K562 (cell line): Measurements from ENCODE around the gene TNFAIP8L2. TPM values are rescaled to one million over a fixed set of nuclear protein-coding genes. Genes with fewer than 3 reads are reported as not detected.

Experiments
- ATAC-seq: fragments of 200-7000 bp; cut with Tn5 transposase; 3 replicates; pipeline ENCODE4 v1.9.1; 2020; ENCODE audit warnings: moderate library complexity
- BruUV-seq: library from RNA; stranded (reverse); fragments of 400-500 nt; replicated peaks from 2 replicates; lab custom pipeline; 2021; lab: Mats Ljungman, UMichigan
- CTCF ChIA-PET: fragments of 300-600 bp; formaldehyde crosslinking; extraction: SDS; loops from one replicate; lab custom pipeline; 2021; ENCODE audit warnings: low intra/inter-chr PET ratio; lab: Yijun Ruan, JAX
- POLR2A ChIA-PET: fragments of 300-600, 350-650 bp; sonication (Branson Sonifier 250); formaldehyde crosslinking; extraction: SDS; loops from one replicate; lab custom pipeline; 2021; ENCODE audit warnings: antibody characterized with exemption, inconsistent platforms; lab: Yijun Ruan, JAX
- DNase-seq, 4 experiments: peaks; one replicate each; pipeline versions ENCODE4 v3.0.0 to v3.0.0-alpha.2; 2011 to 2018; ENCODE audit warnings: low spot score in 3 of 4, mixed read lengths in 3 of 4; ENCODE audit errors: extremely low read depth in 1 of 4
- FAIRE-seq: peaks from 2 replicates; lab custom pipeline; 2011; peaks lifted over from hg19 to GRCh38; lab: Jason Lieb, UNC
- H2AFZ ChIP-seq: 2 replicates; pipeline ENCODE4 v1.6.0; 2011; ENCODE audit warnings: low read depth, low read length, control low read depth, inconsistent platforms
- H3K27ac ChIP-seq: fragments of 200-600 bp; 3 replicates; pipeline ENCODE4 v1.8.0; 2011; ENCODE audit warnings: low read depth, mild to moderate bottlenecking, control low read depth, inconsistent platforms, low read length, moderate library complexity, mixed read lengths; ENCODE audit errors: extremely low read depth
- H3K27me3 ChIP-seq, 2 experiments: fragments of 300-600 bp in 1 of 2; 2 replicates in 1 of 2; 3 replicates in 1 of 2; pipeline versions ENCODE4 v1.6.0 to v1.8.0; 2011; ENCODE audit warnings: inconsistent platforms in 2 of 2, low read length in 2 of 2, mild to moderate bottlenecking in 1 of 2, mixed read lengths in 1 of 2, moderate library complexity in 1 of 2; ENCODE audit not compliant: control insufficient read depth in 2 of 2, insufficient read depth in 2 of 2
- H3K36me3 ChIP-seq: fragments of 300-600 bp; 3 replicates; pipeline ENCODE4 v1.8.0; 2011; ENCODE audit warnings: mild to moderate bottlenecking, low read length, inconsistent platforms; ENCODE audit not compliant: control insufficient read depth, insufficient read depth
- H3K4me1 ChIP-seq, 2 experiments: fragments of 200-600 bp in 1 of 2; replicated peaks in 1 of 2; 2 replicates in 1 of 2; 3 replicates in 1 of 2; pipeline versions ENCODE4 v1.5.1 to v1.8.0; 2011; ENCODE audit warnings: inconsistent platforms in 2 of 2, low read length in 2 of 2, mild to moderate bottlenecking in 1 of 2, mixed read lengths in 1 of 2, moderate library complexity in 1 of 2; ENCODE audit not compliant: control insufficient read depth in 2 of 2, insufficient read depth in 2 of 2
- H3K4me2 ChIP-seq: 2 replicates; pipeline ENCODE4 v1.6.1; 2011; ENCODE audit warnings: low read length, control low read depth, inconsistent platforms, mixed read lengths; ENCODE audit not compliant: insufficient read depth
- H3K4me3 ChIP-seq: fragments of 200-600 bp; sonication (generic), shearing (Covaris generic); 2 replicates; pipeline ENCODE4 v1.5.1; 2016; ENCODE audit warnings: control low read depth, inconsistent platforms
- H3K79me2 ChIP-seq: fragments of 200-600 bp; 3 replicates; pipeline ENCODE4 v1.8.0; 2011; ENCODE audit warnings: low read length, inconsistent platforms; ENCODE audit not compliant: control insufficient read depth, insufficient read depth
- H3K9ac ChIP-seq, 2 experiments: 2 replicates each; pipeline versions ENCODE4 v1.6.0 to v1.6.1; 2011; ENCODE audit warnings: low read depth in 2 of 2, low read length in 2 of 2, control low read depth in 1 of 2, inconsistent platforms in 1 of 2, mild to moderate bottlenecking in 1 of 2, mixed read lengths in 1 of 2; ENCODE audit not compliant: insufficient read depth in 1 of 2
- H3K9me1 ChIP-seq: one replicate; pipeline ENCODE4 v1.6.0; 2011; ENCODE audit warnings: inconsistent platforms, mild to moderate bottlenecking, low read length, moderate library complexity; ENCODE audit not compliant: control insufficient read depth, insufficient read depth
- H3K9me3 ChIP-seq: replicated peaks from 2 replicates; pipeline ENCODE4 v1.5.1; 2011; ENCODE audit warnings: low read depth, low read length, inconsistent platforms; ENCODE audit not compliant: control insufficient read depth, insufficient read depth
- H4K20me1 ChIP-seq: replicated peaks from 2 replicates; pipeline ENCODE4 v1.6.1; 2011; ENCODE audit warnings: low read length, inconsistent platforms, mixed read lengths; ENCODE audit not compliant: control insufficient read depth, insufficient read depth
- FOXA3 ChIP-seq, 2 experiments: fragments of 450-650 bp in 1 of 2; sonication (generic) in 1 of 2; formaldehyde crosslinking; IDR thresholded peaks in 1 of 2; conservative IDR thresholded peaks in 1 of 2; 2 replicates each; pipeline versions ENCODE4 v1.4.0 to v1.8.0; 2020 to 2022; ENCODE audit warnings: mild to moderate bottlenecking in 2 of 2, missing genetic modification reagents in 1 of 2
- HIVEP1 ChIP-seq: fragments of 250-450 bp; sonication (Bioruptor Pico); IDR thresholded peaks from 2 replicates; pipeline ENCODE4 v1.4.0; 2020; ENCODE audit warnings: mild to moderate bottlenecking
- KLF1 ChIP-seq: fragments of 450-650 bp; IDR thresholded peaks from 2 replicates; pipeline ENCODE4 v1.6.1; 2016; ENCODE audit warnings: missing genetic modification characterization, missing compliant biosample characterization
- POLR2G ChIP-seq: fragments of 200-400 bp; formaldehyde crosslinking; IDR thresholded peaks from 2 replicates; pipeline ENCODE4 v1.6.1; 2017; ENCODE audit warnings: low read depth, mild to moderate bottlenecking, antibody characterized with exemption, low read length, moderate library complexity
- RBBP5 ChIP-seq: fragments of 200-600 bp; sonication (generic); IDR thresholded peaks from 2 replicates; pipeline ENCODE4 v1.6.1; 2012; ENCODE audit warnings: borderline replicate concordance, mild to moderate bottlenecking, low read length, control low read depth, inconsistent platforms; ENCODE audit not compliant: insufficient read depth, poor library complexity, severe bottlenecking
- TEAD1 ChIP-seq, 2 experiments: fragments of 450-650 bp in 1 of 2; sonication (generic) in 1 of 2; formaldehyde crosslinking; IDR thresholded peaks; 2 replicates each; pipeline versions ENCODE4 v1.4.0 to v1.8.0; 2020 to 2022; ENCODE audit warnings: mild to moderate bottlenecking in 2 of 2, missing genetic modification reagents in 1 of 2
- ZNF354B ChIP-seq: fragments of 250-450 bp; sonication (Bioruptor Pico); IDR thresholded peaks from 2 replicates; pipeline ENCODE4 v1.4.0; 2020
- ZNF584 ChIP-seq: fragments of 200-800 bp; sonication (Bioruptor generic); IDR thresholded peaks from 2 replicates; pipeline ENCODE4 v1.6.1; 2016; ENCODE audit warnings: low read depth, mild to moderate bottlenecking, missing genetic modification characterization, missing compliant biosample characterization
- WGBS: fragments of 100-300 bp; shearing (Covaris generic); methylation state at CpG from one replicate; pipeline ENCODE4 v1.1.6; 2016; ENCODE audit warnings: low coverage, mixed read lengths; ENCODE audit not compliant: insufficient coverage; ENCODE audit errors: missing lambda C conversion rate; 5-methylcytosine and 5-hydroxymethylcytosine counted together
- in situ Hi-C: fragments of 300-500 bp; cut with MboI; formaldehyde crosslinking; loops from 4 replicates; pipeline ENCODE4 v1.15.0; 2018; ENCODE audit warnings: inconsistent platforms, mixed read lengths
- intact Hi-C: fragments of 100-400 bp; cut with micrococcal nuclease; formaldehyde crosslinking; loops from 2 replicates; pipeline ENCODE4 v1.14.2; 2022
- polyA plus RNA-seq, 8 experiments: library from polyadenylated mRNA; depleted of rRNA in 4 of 8; stranded (reverse) in 5 of 8; unstranded in 3 of 8; fragments of >200 nt; fragmentation: Nextera tagmentation in 2 of 8; fragmentation: Illumina TruSeq in 1 of 8; extraction: Ambion mirVana in 2 of 8; extraction: Trizol in 1 of 8; gene quantifications; 2 replicates each; pipeline versions ENCODE4 v1.2.1 to v1.2.3, GENCODE V29; 2011 to 2014; ENCODE audit warnings: inconsistent platforms in 1 of 8, missing spikeins in 1 of 8
- total RNA-seq, 7 experiments: library from RNA; depleted of rRNA in 6 of 7; stranded (reverse); fragments of >200 nt in 6 of 7; fragmentation: Illumina TruSeq in 2 of 7; extraction: Trizol in 2 of 7; gene quantifications; 2 replicates each; pipeline versions ENCODE4 v1.2.1 to v1.2.3, GENCODE V29; 2011 to 2021; ENCODE audit warnings: low replicate concordance in 1 of 7

Gene TNFAIP8L2
- total and polyA plus RNA-seq, 9 of the 15 experiments (the other 6 are each of a cell fraction or from before 2014, with no cell fraction given): 0.05 to 1.7 (median 0.52) TPM

- no TSS peak for BruUV-seq
- intact Hi-C loops (no loop called here), in situ Hi-C loops (no loop called here)
- Histone ChIP-seq H3K36me3 (peaks cover 34% of the 10 kb centered on the region), H3K27ac (no peak overlapping the region), H3K79me2 (peaks cover 35% of the 10 kb centered on the region), H3K4me1 (peaks cover 8% of the 10 kb centered on the region in 2 experiments; a peak in 3 of 5 replicates), H3K4me3 (no peak overlapping the region), H3K9me3 (no peaks in the 10 kb centered on the region), H3K4me2 (no peak overlapping the region), H2AFZ (no peak overlapping the region), H3K9ac (no peak overlapping the region), H3K27me3 (no peaks in the 10 kb centered on the region), H3K9me1 (no peaks in the 10 kb centered on the region), H4K20me1 (no peaks in the 10 kb centered on the region)
- FAIRE-seq (no peak), DNase-seq (no peak), ATAC-seq (no peak)
- no peak for TF ChIP-seq TEAD1 (CRISPR knock-in tag; IDR thresholded peaks at IDR 0.05)
- TF ChIP-seq RBBP5: no peak
- no peak for TF ChIP-seq KLF1
- TF ChIP-seq ZNF584 (CRISPR knock-in tag): no peak
- TF ChIP-seq ZNF354B (CRISPR knock-in tag): no peak
- TF ChIP-seq FOXA3 (CRISPR knock-in tag; conservative IDR thresholded peaks at IDR 0.05 in 1 of 2, IDR thresholded peaks at IDR 0.05 in 1 of 2): 0 out of 4 replicates have a peak, but pooled peaks of 1 of the 2 experiments have one; percentile 33
- no peak for TF ChIP-seq HIVEP1
- TF ChIP-seq POLR2G: no peak
- 85% methylated on average over 1 of the region's 1 CpG for WGBS
- ChIA-PET POLR2A (interaction anchor here (1.0 kb wide), 1 partner anchor 63 kb away, joined by 3 read pairs; no protein-coding TSS in a partner anchor), CTCF (no interaction called here)
These were observed 30.8 kb downstream of the TNFAIP8L2 start for GRCh38 chr1:151187205-151187604.
